Nephron (organoid): Measurements from ENCODE around the gene SMAD3.

Source experiments
- H3K27ac Mint-ChIP-seq, 3 experiments: 2 replicates each; pipeline ENCODE4 v1.8.0; 2020; ENCODE audit warnings: mixed read lengths in 3 of 3, mild to moderate bottlenecking in 2 of 3, moderate library complexity in 1 of 3
- H3K27me3 Mint-ChIP-seq: 2 replicates; pipeline ENCODE4 v1.8.0; 2021; ENCODE audit warnings: low read depth, mild to moderate bottlenecking, moderate library complexity, mixed read lengths
- H3K36me3 Mint-ChIP-seq: 2 replicates; pipeline ENCODE4 v1.8.0; 2020; ENCODE audit warnings: low read depth, mixed read lengths
- H3K4me1 Mint-ChIP-seq: 2 replicates; pipeline ENCODE4 v1.8.0; 2020; ENCODE audit warnings: mixed read lengths
- H3K4me3 Mint-ChIP-seq, 3 experiments: 2 replicates each; pipeline ENCODE4 v1.8.0; 2020; ENCODE audit warnings: mild to moderate bottlenecking in 3 of 3, mixed read lengths in 3 of 3, moderate library complexity in 2 of 3
- H3K9me3 Mint-ChIP-seq: 2 replicates; pipeline ENCODE4 v1.8.0; 2020; ENCODE audit warnings: mixed read lengths
- TF ChIP-seq, protein P1 (sequence below), 3 experiments: fragments of 200-600 bp; sonication (generic); IDR thresholded peaks; one replicate each; pipeline ENCODE4 v1.5.0; 2021; ENCODE audit warnings: antibody characterized with exemption in 3 of 3; ENCODE audit not compliant: unreplicated experiment in 3 of 3

Gene SMAD3

GRCh38 chr15:67067930-67068551, 2.6 kb downstream of the SMAD3 start:
- H3K4me1 Mint-ChIP-seq, result peaks cover 70% of the 10 kb centered on the region
- peak overlapping the region; percentile 98 to 100 (median 99) for H3K4me3 Mint-ChIP-seq
- TF ChIP-seq, protein P1, sequence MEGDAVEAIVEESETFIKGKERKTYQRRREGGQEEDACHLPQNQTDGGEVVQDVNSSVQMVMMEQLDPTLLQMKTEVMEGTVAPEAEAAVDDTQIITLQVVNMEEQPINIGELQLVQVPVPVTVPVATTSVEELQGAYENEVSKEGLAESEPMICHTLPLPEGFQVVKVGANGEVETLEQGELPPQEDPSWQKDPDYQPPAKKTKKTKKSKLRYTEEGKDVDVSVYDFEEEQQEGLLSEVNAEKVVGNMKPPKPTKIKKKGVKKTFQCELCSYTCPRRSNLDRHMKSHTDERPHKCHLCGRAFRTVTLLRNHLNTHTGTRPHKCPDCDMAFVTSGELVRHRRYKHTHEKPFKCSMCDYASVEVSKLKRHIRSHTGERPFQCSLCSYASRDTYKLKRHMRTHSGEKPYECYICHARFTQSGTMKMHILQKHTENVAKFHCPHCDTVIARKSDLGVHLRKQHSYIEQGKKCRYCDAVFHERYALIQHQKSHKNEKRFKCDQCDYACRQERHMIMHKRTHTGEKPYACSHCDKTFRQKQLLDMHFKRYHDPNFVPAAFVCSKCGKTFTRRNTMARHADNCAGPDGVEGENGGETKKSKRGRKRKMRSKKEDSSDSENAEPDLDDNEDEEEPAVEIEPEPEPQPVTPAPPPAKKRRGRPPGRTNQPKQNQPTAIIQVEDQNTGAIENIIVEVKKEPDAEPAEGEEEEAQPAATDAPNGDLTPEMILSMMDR (IDR thresholded peaks at IDR 0.05; ENCODE audit: unreplicated experiment in 3 of 3), result no peak
- H3K9me3 Mint-ChIP-seq, result no peaks in the 10 kb centered on the region
- H3K27ac Mint-ChIP-seq, result peak overlapping the region; percentile 94 to 96 (median 94)
- H3K36me3 Mint-ChIP-seq, result peaks cover 19% of the 10 kb centered on the region
- no peaks in the 10 kb centered on the region for H3K27me3 Mint-ChIP-seq

GRCh38 chr15:67068710-67069400, 3.5 kb downstream of the SMAD3 start:
- Mint-ChIP-seq H3K36me3 (peaks cover 20% of the 10 kb centered on the region), H3K27me3 (no peaks in the 10 kb centered on the region), H3K4me3 (peak overlapping the region; percentile 98 to 100 (median 99)), H3K9me3 (no peaks in the 10 kb centered on the region), H3K27ac (peak overlapping the region; percentile 94 to 96 (median 94)), H3K4me1 (peaks cover 66% of the 10 kb centered on the region)
- TF ChIP-seq, protein P1 (IDR thresholded peaks at IDR 0.05; ENCODE audit: unreplicated experiment in 3 of 3), result no peak

DNA sequence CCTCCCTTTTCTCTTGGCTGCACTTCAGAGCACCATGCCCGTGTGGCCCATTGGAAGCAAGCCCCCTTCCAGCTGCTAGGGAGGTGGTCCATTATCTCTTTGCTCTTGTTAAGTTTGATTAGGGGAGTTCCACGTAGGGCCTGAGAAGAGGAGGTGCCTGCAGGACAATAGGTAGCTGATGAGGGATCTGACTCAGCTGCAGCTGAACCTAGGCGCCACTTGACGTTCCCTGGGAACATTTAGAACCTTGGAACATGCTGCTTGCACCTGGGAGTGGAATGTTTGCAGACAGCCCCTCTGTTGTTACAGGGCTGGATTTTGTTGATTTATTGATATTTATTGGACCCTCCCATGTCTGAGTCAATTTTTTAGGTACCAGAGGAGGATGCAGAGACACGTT, 4.7 kb downstream of the SMAD3 start:
- H3K27ac Mint-ChIP-seq, result peak overlapping the region; percentile 42 to 79 (median 58)
- no peaks in the 10 kb centered on the region for H3K9me3 Mint-ChIP-seq
- H3K27me3 Mint-ChIP-seq, result no peaks in the 10 kb centered on the region
- TF ChIP-seq, protein P1 (IDR thresholded peaks at IDR 0.05; ENCODE audit: unreplicated experiment in 3 of 3), result no peak
- peak overlapping the region; percentile 58 to 75 (median 71) for H3K4me3 Mint-ChIP-seq
- peaks cover 63% of the 10 kb centered on the region for H3K4me1 Mint-ChIP-seq
- H3K36me3 Mint-ChIP-seq, result peaks cover 25% of the 10 kb centered on the region

DNA sequence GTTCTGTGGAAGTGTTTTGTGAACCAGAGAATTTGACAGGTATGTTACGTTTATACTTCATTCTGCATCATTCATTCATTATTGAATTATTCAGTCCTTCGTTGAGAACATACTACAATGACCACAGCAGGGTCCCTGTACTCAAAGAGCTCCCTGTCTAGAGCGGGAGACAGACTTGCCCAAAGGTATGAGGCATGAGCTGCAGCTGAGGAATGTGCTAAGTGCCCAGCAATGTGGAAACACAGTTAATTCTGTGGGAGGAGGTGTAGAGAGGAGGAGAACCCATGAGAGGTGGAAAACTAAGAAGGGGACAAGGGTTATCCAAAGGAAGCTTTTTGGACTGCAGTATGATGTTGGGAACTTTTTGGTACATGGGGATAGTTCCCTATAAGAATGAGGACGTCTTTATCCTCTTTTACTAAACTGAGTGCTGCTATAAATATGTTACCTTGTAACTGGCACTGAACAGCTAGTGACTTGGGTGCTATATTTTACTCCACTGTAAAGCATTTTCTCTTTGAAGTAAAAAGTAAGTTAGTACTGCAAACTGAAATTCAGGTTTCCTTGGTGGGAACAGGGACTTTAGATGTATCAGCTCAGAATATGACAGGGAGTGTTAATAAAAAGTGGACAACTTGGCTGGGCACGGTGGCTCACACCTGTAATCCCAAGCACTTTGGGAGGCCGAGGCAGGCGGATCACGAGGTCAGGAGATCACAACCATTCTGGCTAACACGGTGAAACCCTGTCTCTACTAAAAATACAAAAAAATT, 5.7 kb downstream of the SMAD3 start:
- H3K27ac Mint-ChIP-seq, result peak overlapping the region in 1 of 3 experiments; percentile 21
- no peaks in the 10 kb centered on the region for H3K27me3 Mint-ChIP-seq
- H3K36me3 Mint-ChIP-seq, result peaks cover 31% of the 10 kb centered on the region
- no peaks in the 10 kb centered on the region for H3K9me3 Mint-ChIP-seq
- H3K4me3 Mint-ChIP-seq, result peak overlapping the region in 1 of 3 experiments; percentile 18
- peaks cover 70% of the 10 kb centered on the region for H3K4me1 Mint-ChIP-seq
- TF ChIP-seq, protein P1 (IDR thresholded peaks at IDR 0.05; ENCODE audit: unreplicated experiment in 3 of 3), result no peak

DNA sequence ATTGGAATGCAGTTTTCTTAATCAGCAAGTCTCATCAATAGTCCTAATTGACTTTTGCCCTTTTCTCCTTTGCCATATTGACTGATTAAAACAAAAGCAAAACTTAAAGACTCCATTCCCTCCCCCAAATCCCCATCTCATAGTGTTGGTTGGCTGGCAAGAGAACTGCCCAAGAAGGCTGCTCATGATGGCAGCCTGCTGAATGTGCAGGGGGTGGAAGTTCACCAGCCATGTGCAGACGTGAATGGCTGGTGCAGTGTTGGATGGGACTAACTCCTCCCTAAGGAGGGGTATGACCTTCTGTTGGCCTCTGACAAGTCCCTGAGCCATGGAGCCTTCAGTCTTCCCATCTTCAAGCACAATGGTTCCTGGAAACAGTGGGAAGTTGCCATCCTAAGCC, 7.0 kb downstream of the SMAD3 start:
- TF ChIP-seq, protein P1 (IDR thresholded peaks at IDR 0.05; ENCODE audit: unreplicated experiment in 3 of 3), result no peak
- H3K4me3 Mint-ChIP-seq, result no peak overlapping the region
- peaks cover 32% of the 10 kb centered on the region for H3K36me3 Mint-ChIP-seq
- H3K27me3 Mint-ChIP-seq, result no peaks in the 10 kb centered on the region
- no peaks in the 10 kb centered on the region for H3K9me3 Mint-ChIP-seq
- peaks cover 78% of the 10 kb centered on the region for H3K4me1 Mint-ChIP-seq
- no peak overlapping the region for H3K27ac Mint-ChIP-seq
